ENCODE results near the gene NSMCE1. TPM values are rescaled to one million over a fixed set of nuclear protein-coding genes. Genes with fewer than 3 reads are reported as not detected.

NSMCE1 gene
- total and polyA plus RNA-seq, 4 donors = 16.5 to 39.0 (median 21.7) TPM

DNA sequence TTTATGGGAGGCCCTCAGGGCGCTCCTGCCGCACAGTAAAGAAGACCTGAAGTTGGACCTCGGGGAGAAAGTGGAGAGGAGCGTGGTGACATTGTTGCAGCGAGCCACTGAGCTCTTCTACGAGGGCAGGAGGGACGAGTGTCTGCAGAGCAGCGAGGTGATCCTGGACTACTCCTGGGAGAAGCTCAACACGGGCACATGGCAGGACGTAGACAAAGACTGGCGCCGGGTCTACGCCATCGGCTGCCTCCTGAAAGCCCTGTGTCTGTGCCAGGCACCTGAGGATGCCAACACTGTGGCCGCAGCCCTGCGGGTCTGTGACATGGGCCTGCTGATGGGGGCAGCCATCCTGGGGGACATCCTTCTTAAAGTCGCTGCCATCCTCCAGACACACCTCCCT lies 58.4 kb downstream of the NSMCE1 start:
- peak overlapping the region in 1 of 2 donors; percentile 84 for H3K27ac ChIP-seq (ENCODE audit: low read depth in 1 of 2, low read length in 2 of 2)
- no peak for TF ChIP-seq FOXA2 (IDR thresholded peaks at IDR 0.05)
- no peak for TF ChIP-seq RXRA (IDR thresholded peaks at IDR 0.05)
- TF ChIP-seq, protein P1, sequence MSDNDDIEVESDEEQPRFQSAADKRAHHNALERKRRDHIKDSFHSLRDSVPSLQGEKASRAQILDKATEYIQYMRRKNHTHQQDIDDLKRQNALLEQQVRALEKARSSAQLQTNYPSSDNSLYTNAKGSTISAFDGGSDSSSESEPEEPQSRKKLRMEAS (IDR thresholded peaks at IDR 0.05) = no peak
- TF ChIP-seq HNF4G (IDR thresholded peaks at IDR 0.05) = no peak
- no peak for TF ChIP-seq SP1 (IDR thresholded peaks at IDR 0.05)
- TF ChIP-seq FOXA1 (IDR thresholded peaks at IDR 0.05) = no peak
- no peak for TF ChIP-seq NR2F2 (IDR thresholded peaks at IDR 0.05)
- TF ChIP-seq ATF3 (IDR thresholded peaks at IDR 0.05) = no peak
- TF ChIP-seq, protein P2, sequence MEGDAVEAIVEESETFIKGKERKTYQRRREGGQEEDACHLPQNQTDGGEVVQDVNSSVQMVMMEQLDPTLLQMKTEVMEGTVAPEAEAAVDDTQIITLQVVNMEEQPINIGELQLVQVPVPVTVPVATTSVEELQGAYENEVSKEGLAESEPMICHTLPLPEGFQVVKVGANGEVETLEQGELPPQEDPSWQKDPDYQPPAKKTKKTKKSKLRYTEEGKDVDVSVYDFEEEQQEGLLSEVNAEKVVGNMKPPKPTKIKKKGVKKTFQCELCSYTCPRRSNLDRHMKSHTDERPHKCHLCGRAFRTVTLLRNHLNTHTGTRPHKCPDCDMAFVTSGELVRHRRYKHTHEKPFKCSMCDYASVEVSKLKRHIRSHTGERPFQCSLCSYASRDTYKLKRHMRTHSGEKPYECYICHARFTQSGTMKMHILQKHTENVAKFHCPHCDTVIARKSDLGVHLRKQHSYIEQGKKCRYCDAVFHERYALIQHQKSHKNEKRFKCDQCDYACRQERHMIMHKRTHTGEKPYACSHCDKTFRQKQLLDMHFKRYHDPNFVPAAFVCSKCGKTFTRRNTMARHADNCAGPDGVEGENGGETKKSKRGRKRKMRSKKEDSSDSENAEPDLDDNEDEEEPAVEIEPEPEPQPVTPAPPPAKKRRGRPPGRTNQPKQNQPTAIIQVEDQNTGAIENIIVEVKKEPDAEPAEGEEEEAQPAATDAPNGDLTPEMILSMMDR (IDR thresholded peaks at IDR 0.05; ENCODE audit: low read depth, low read length, missing input control) = no peak
- no peak for TF ChIP-seq GABPA (IDR thresholded peaks at IDR 0.05 in 1 of 2, conservative IDR thresholded peaks at IDR 0.05 in 1 of 2)
- TF ChIP-seq RAD21 (IDR thresholded peaks at IDR 0.05) = no peak
- TF ChIP-seq HNF4A (conservative IDR thresholded peaks at IDR 0.05) = no peak
- TF ChIP-seq REST (IDR thresholded peaks at IDR 0.05) = no peak
- TF ChIP-seq ZBTB33 (IDR thresholded peaks at IDR 0.05) = no peak
- TF ChIP-seq YY1 (IDR thresholded peaks at IDR 0.05) = no peak
- TF ChIP-seq TAF1 (conservative IDR thresholded peaks at IDR 0.05) = no peak
- no peak for TF ChIP-seq EGR1 (IDR thresholded peaks at IDR 0.05; ENCODE audit: low read depth in 2 of 2)
- TF ChIP-seq JUND (IDR thresholded peaks at IDR 0.05) = no peak
- peaks cover 0 to 3% (median 3%) of the 10 kb centered on the region in 4 donors for H3K36me3 ChIP-seq (ENCODE audit: control insufficient read depth in 4 of 4, insufficient read depth in 3 of 4, low read depth in 1 of 4, low read length in 3 of 4)
- no peak overlapping the region for H3K9ac ChIP-seq (ENCODE audit: low read depth in 1 of 2, low read length in 2 of 2)
- DNase-seq (ENCODE audit: low spot score) = no peak
- H3K4me3 ChIP-seq (ENCODE audit: low read depth in 1 of 3, low read length in 3 of 3) = no peak overlapping the region
- H3K27me3 ChIP-seq (ENCODE audit: control insufficient read depth in 4 of 4, insufficient read depth in 4 of 4, low read length in 3 of 4) = no peaks in the 10 kb centered on the region
- whole genome bisulfite sequencing = 96% methylated on average over 17 of the region's 17 CpGs
- H3K4me1 ChIP-seq (ENCODE audit: control insufficient read depth in 4 of 4, insufficient read depth in 4 of 4, low read length in 3 of 4) = peaks cover 18 to 59% (median 43%) of the 10 kb centered on the region in 4 donors
- no peaks in the 10 kb centered on the region for H3K9me3 ChIP-seq (ENCODE audit: control insufficient read depth in 4 of 4, low read length in 3 of 4)
